Neuron (in vitro differentiated cells): ENCODE data around the gene ADAMTS14.

Source experiments
- H2AFZ ChIP-seq: one replicate; pipeline ENCODE4 v1.6.1; 2013; ENCODE audit warnings: low read depth, mild to moderate bottlenecking, inconsistent platforms, low read length, moderate library complexity
- H3K27me3 ChIP-seq: one replicate; pipeline ENCODE4 v1.6.1; 2013; ENCODE audit warnings: low read length; ENCODE audit not compliant: insufficient read depth
- H3K36me3 ChIP-seq: one replicate; pipeline ENCODE4 v1.6.1; 2013; ENCODE audit warnings: low read length; ENCODE audit not compliant: insufficient read depth
- H3K4me1 ChIP-seq: one replicate; pipeline ENCODE4 v1.6.1; 2013; ENCODE audit warnings: low read length; ENCODE audit not compliant: insufficient read depth
- H3K4me3 ChIP-seq: 2 replicates; pipeline ENCODE4 v1.5.1; 2013; ENCODE audit warnings: mild to moderate bottlenecking, low read length, moderate library complexity
- H3K9me3 ChIP-seq: one replicate; pipeline ENCODE4 v1.6.1; 2013; ENCODE audit warnings: low read length

ADAMTS14 gene

DNA sequence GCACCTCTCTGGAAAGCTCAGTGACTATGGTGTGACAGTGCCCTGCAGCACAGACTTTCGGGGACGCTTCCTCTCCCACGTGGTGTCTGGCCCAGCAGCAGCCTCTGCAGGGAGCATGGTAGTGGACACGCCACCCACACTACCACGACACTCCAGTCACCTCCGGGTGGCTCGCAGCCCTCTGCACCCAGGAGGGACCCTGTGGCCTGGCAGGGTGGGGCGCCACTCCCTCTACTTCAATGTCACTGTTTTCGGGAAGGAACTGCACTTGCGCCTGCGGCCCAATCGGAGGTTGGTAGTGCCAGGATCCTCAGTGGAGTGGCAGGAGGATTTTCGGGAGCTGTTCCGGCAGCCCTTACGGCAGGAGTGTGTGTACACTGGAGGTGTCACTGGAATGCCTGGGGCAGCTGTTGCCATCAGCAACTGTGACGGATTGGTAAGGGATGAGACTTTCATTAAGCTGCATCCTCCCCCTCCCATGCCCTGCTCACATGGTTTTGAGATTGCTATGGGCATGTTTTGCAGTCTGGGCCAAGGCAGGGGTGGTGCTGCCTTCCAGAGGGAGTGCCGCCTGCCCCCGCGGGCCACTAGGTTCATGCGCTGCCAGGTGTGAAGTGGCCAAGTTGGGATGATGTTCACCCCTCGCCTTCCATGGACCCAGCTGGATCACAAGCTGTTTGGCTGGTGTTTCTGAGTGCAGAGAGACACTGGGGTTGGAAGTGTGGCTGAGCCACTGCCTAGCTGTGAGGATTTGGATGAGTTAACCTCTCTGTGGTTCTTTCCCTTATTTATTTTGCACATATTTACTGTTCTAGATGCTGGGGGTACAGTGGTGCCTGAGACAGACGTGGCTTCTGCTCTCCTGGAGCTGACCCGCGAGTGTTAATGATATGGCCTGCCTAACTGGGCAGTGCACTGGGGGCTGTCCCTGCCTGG is 2.5 kb downstream of the ADAMTS14 start:
- H3K36me3 ChIP-seq = no peaks in the 10 kb centered on the region
- H3K27me3 ChIP-seq = peaks cover 57% of the 10 kb centered on the region
- no peak overlapping the region for H3K4me3 ChIP-seq
- H2AFZ ChIP-seq = no peak overlapping the region
- H3K4me1 ChIP-seq = peaks cover 4% of the 10 kb centered on the region
- no peaks in the 10 kb centered on the region for H3K9me3 ChIP-seq

DNA sequence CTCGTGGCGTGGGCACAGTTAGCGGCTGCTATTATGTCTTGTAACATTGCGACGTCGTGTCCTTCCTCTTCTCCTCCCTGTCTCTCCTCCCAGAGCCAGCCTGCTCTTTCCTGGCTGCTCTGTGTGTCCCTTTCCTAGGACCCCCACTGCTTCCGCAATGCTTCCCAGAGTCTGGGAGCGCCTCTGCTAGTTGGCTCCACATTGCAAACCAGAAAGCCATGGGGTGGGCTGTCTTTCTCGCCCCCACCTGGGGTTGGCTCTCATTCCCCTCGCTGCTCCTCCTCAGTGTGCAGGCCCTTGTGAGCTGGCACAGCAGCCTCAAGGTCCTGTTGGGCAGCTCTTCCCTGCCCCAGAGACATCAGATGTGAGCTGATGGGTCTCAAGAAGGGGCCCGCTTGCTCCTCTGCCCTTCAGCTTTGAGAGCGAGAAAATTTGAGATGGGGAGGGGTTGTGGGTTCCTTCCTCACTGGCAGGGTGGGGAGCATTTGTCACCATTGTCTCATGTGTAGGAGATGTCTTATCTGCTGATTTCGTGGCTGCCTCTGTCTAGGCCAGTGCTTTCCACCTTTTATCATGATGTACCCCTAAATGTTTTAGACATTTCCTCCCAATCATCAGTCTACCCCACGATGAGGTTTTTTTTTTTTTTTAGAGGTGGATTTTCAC is 3.3 kb downstream of the ADAMTS14 start:
- H3K4me1 ChIP-seq = peaks cover 4% of the 10 kb centered on the region
- no peaks in the 10 kb centered on the region for H3K9me3 ChIP-seq
- peaks cover 54% of the 10 kb centered on the region for H3K27me3 ChIP-seq
- no peaks in the 10 kb centered on the region for H3K36me3 ChIP-seq
- no peak overlapping the region for H3K4me3 ChIP-seq
- no peak overlapping the region for H2AFZ ChIP-seq

DNA sequence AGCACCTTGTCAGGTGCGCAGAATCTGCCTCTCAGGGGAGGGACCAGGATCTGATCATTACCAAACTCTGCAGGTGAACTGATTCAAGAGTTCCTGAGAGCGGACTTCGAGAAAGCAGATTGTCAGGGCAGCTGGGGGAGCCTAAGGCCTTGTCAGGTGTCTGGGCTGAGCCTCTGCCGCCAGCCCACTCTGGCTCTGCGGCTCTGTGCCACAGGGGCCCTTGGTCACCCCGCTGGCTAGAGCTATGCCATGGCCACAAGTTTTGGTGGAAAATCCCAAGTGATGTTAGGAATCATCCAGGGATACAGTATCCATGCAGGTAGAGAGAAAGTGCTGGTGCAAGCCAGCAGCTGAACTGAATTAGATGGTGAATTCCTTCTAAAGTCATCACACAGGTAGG is 4.2 kb downstream of the ADAMTS14 start:
- no peaks in the 10 kb centered on the region for H3K36me3 ChIP-seq
- H3K27me3 ChIP-seq = peaks cover 49% of the 10 kb centered on the region
- H2AFZ ChIP-seq = no peak overlapping the region
- H3K4me3 ChIP-seq = no peak overlapping the region
- H3K9me3 ChIP-seq = no peaks in the 10 kb centered on the region
- peaks cover 4% of the 10 kb centered on the region for H3K4me1 ChIP-seq

DNA sequence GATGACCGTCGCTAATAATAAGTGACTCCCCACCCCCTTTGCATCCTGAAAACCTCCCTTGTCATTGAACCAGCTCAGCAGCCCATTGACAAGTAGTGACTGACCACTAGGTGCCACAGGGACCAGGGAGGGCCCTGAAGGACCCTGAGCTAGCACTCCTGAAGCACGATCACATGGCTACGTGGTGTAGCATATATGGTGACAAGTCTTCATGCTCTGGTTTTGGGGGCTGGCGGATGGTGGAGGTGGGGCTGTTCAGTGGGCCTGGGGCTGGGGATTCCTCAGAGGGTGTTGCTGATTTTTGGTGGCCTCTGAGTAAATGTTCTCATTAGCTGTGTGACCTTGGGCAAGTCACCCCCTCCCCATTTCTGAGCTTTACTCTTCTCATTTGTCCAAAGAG is 4.7 kb downstream of the ADAMTS14 start:
- Histone ChIP-seq H3K36me3 (no peaks in the 10 kb centered on the region), H3K4me1 (peaks cover 4% of the 10 kb centered on the region), H3K9me3 (no peaks in the 10 kb centered on the region), H3K4me3 (no peak overlapping the region), H2AFZ (no peak overlapping the region), H3K27me3 (peaks cover 44% of the 10 kb centered on the region)

DNA sequence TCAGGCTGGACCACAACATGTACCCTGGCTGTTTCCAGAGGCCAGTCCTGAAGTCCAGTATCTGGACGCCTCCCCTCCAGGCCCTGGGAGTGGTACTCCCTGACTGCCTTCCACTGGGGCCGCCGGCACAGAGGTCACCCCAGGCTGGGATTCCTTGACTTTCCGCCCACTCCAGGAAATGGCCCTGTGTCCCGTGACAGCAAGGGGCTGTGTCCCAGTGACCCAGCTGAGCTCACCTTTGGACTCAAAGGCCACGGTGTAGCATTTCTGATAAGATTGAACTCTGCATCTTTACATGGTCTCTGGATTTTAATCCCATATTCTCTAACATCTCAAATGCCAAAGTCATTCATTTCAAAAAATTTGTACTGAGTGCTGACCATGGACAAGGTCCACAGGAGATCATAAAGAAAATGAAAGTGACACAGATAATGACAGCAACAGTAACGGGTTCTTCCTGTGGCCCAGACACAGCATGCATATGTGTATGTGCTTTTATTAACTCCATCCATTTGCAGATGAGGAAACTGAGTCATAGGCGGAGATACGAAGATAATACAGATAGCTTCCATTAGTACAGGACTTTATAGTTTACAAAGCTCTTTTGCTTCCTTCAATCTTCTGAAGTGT is 5.4 kb downstream of the ADAMTS14 start:
- Histone ChIP-seq H3K27me3 (peaks cover 39% of the 10 kb centered on the region), H2AFZ (no peak overlapping the region)

DNA sequence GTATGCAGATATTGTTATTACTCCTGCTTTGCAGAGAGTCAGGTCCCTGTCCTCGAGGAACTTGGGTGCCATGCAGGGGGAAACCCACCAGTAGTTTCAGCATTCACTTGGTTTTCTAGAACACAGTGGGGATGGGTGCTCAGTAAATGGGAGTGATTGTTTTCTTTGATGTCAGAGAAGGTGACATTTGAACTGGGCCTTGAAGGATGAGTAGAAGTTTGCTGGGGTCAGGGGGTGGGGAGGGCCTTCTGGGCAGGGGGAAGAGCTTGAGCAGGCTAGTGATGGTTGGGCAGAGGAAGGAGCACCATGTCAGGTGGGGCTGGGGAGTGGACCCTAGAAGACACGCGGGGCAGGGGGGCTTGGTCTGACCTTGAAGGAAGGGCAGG is 5.9 kb downstream of the ADAMTS14 start:
- Histone ChIP-seq H3K27me3 (peaks cover 34% of the 10 kb centered on the region), H3K9me3 (no peaks in the 10 kb centered on the region), H3K4me3 (no peak overlapping the region), H3K4me1 (peaks cover under 1% of the 10 kb centered on the region), H3K36me3 (no peaks in the 10 kb centered on the region), H2AFZ (no peak overlapping the region)

More for the DNA sequence above, 5.4 kb downstream of the ADAMTS14 start:
- Histone ChIP-seq H3K4me3 (no peak overlapping the region), H3K36me3 (no peaks in the 10 kb centered on the region), H3K9me3 (no peaks in the 10 kb centered on the region), H3K4me1 (peaks cover 4% of the 10 kb centered on the region)

- peaks cover 7% of the 10 kb centered on the region for H3K4me1 ChIP-seq
Observed at GRCh38 chr10:70678757-70679489, 6.6 kb downstream of the ADAMTS14 start.

DNA sequence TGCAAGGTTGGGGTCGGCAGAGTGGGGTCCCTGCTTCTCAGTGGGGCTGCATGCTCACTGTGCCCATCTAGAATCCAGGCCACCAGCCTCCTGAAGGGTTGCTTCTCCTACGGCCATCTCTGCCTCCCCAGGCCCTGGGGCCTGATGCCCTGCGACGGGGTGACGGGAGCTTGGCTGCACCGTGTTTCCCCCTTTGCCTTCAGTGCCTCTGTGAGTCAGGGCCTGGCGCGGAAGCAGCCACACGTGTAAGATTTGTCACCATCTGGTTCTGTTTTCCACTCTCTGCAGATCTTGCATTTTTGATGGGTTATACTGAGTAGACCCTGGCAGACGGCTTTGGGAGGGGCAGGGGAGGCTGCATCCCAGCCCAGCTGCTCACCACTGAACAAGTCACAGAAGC is 7.2 kb downstream of the ADAMTS14 start:
- H3K9me3 ChIP-seq = no peaks in the 10 kb centered on the region
- no peak overlapping the region for H2AFZ ChIP-seq
- H3K4me1 ChIP-seq = peaks cover 10% of the 10 kb centered on the region
- no peaks in the 10 kb centered on the region for H3K36me3 ChIP-seq
- H3K4me3 ChIP-seq = no peak overlapping the region
- H3K27me3 ChIP-seq = peaks cover 21% of the 10 kb centered on the region

More at GRCh38 chr10:70678757-70679489, 6.6 kb downstream of the ADAMTS14 start:
- no peaks in the 10 kb centered on the region for H3K9me3 ChIP-seq
- H3K27me3 ChIP-seq = peaks cover 27% of the 10 kb centered on the region
- H3K4me3 ChIP-seq = no peak overlapping the region
- no peaks in the 10 kb centered on the region for H3K36me3 ChIP-seq
- no peak overlapping the region for H2AFZ ChIP-seq

- H3K36me3 ChIP-seq = no peaks in the 10 kb centered on the region
- H3K27me3 ChIP-seq = peaks cover 10% of the 10 kb centered on the region
- H2AFZ ChIP-seq = no peak overlapping the region
- no peaks in the 10 kb centered on the region for H3K9me3 ChIP-seq
- no peak overlapping the region for H3K4me3 ChIP-seq
- H3K4me1 ChIP-seq = peaks cover 10% of the 10 kb centered on the region
Observed at GRCh38 chr10:70680899-70681730, 8.8 kb downstream of the ADAMTS14 start.

DNA sequence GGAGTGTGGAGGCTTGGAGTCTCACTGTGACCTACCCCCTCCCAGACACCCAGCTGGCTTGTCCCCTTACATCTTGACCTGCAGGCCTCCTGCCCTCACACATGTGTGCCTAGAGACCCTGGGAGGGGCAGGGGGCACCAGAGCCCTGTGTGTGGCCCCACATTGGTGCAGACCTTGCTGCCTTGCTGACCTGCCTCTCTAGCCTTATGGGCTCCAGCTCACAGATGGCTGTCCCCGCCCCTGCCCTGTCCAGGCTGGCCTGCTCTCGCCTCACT is 9.4 kb downstream of the ADAMTS14 start:
- Histone ChIP-seq H3K36me3 (no peaks in the 10 kb centered on the region), H3K9me3 (no peaks in the 10 kb centered on the region), H2AFZ (no peak overlapping the region), H3K27me3 (peaks cover 5% of the 10 kb centered on the region), H3K4me3 (no peak overlapping the region), H3K4me1 (peaks cover 10% of the 10 kb centered on the region)

DNA sequence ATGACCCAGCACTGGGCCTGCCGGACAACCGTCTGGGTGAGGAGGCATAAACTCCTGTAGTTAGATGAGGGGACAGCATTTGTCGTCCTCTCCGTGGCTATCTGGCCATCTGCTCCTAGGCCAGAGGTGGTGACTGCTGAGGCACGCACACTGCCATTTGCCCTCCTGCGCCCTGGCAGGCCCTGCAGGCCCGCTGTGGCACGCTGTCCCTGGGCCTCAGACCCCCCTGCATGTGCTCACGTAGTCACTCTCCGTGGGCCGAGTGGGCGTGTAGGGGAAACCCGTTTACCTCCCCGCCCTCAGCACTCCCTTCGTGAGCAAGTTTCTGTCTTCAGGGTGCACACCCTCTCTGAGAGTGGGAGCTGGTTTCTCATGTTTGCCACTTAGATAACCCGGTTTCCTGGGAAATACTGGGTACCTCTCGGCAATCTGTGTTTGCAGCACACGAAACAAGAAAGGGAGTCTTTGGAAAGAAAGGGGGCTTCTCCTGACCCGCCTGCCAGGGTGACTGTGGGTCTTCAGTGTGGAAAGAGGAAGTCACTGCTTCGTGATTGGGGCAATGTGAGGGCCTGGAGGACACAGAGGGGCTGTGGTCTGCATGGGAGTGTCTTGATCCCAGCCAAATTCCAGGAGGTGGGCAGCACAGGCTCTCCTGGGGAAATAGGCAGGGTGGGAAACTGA is 10.8 kb downstream of the ADAMTS14 start:
- Histone ChIP-seq H3K4me1 (peaks cover 10% of the 10 kb centered on the region), H3K9me3 (no peaks in the 10 kb centered on the region), H3K27me3 (no peaks in the 10 kb centered on the region), H2AFZ (no peak overlapping the region), H3K36me3 (no peaks in the 10 kb centered on the region), H3K4me3 (no peak overlapping the region)

- no peaks in the 10 kb centered on the region for H3K36me3 ChIP-seq
- no peak overlapping the region for H2AFZ ChIP-seq
Observed at GRCh38 chr10:70683601-70683934, 11.3 kb downstream of the ADAMTS14 start.

More at GRCh38 chr10:70683601-70683934, 11.3 kb downstream of the ADAMTS14 start:
- Histone ChIP-seq H3K27me3 (no peaks in the 10 kb centered on the region), H3K4me1 (peaks cover 10% of the 10 kb centered on the region), H3K4me3 (no peak overlapping the region), H3K9me3 (no peaks in the 10 kb centered on the region)
